Fibroblast of skin of right quadriceps (primary cell): ENCODE measurements around the gene UST.

Source experiments
- DNase-seq: peaks from one replicate; pipeline ENCODE4 v3.0.0-alpha.2; 2013

The UST gene

DNA sequence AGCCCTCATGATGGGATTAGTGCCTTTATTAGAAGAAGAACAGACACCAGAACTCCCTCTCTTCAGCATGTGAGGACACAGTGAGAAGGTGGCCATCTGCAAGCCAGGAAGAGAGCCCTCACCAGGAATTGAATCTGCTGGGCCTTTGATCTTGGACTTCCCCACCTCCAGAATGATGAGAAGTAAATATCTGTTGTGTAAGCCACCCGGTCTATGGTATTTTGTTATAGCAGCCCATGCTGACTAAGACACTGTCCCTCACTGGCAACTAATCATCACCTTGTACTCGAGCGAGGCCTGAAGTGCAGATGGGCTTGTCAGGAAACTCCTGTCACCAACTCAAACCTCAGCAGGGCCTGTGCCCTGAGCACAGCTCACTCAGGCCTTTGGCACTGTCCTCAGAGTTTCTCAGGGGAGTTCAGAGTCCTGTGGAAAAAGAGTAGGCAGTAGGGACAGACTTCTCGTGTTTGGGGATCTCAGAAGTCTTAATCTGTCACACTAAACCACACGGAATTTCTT is 62.0 kb downstream of the UST start:
- DNase-seq = no peak

DNA sequence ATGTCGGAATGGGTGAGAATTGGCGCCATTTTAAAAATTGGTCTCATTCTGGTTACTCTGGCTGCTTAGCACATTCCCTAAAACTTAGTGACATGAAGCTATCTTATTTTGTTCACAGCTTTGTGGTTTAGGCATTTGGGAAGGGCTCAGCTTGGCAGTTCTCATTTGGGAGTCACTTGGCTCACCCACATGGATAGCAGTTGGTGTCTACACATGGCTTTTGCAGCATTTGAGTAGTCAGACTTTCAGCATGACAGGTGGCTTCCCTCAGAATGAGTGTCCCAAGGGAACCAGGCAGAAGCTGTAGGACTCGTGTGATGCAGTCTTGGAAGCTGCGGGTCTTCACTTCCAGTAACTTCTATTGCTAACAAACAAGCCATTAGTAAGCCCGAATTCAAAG is 64.6 kb downstream of the UST start:
- no peak for DNase-seq

DNA sequence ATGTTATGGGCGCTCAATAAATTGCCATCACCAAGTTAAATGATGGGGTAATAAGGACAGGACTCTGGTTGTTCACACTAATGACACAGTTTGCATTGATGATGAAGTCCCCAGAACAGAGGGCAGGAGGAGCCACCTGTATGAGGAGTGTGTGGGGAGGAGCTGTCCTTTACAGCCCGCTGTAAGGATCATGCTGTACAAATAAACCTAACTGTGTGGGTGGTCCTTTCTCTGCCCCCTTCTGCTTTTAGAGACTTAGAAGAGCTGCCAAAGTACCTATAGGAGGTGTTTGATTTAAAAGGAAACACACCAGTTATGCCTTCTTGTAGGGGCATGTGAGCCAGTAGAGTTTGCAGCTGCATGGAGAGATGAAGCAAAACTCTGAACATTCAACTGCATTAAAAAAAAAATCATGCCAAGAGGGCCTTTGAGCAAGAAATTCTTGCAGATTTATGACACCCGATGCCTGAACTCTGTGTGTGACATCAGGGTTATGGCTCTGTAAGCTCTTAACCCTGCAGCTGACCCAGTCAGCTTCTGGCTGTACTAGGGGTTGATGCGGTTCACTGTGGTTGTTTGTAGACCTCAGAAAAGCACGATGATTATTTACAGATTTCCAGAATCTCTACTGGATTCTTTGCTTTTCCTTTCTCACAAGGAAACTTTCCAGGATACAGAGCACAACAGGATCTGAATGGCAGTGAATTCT is 67.4 kb downstream of the UST start:
- no peak for DNase-seq

DNA sequence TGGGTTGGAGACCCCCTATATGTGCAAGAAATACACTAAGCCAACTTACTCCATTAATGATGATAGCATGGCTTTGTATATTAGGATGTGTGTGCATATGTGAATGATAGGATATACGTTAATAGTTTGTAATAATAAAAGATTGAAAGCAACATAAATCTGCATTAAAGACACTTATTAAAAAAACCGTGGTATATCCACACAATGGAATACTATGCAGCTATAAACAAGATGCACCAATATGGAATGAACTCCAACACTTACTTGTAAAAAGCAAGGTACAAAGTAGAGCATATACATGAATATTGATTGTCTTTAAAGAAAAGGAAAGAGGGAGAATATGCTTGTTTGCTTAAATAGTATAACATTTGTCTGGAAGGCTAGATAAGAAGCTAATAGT is 68.0 kb downstream of the UST start:
- DNase-seq = no peak

DNA sequence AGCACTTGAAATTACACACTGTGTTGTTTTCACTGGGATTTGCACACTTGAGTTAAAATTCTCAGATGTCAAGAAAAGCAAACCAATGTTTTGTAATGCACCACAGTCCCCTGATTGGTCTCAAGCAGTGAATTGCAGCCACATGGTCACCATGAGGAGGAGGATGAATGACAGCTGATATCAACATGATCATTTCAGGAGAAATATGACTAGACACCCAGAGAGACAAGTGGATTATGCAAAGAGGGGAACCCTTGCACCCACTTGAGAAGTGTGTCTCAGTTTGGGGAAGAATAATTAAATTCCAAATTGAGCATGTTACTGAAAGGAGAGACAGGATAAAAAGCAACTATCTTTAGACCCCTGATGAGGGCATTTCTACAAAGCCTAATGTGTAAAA is 69.3 kb downstream of the UST start:
- no peak for DNase-seq

DNA sequence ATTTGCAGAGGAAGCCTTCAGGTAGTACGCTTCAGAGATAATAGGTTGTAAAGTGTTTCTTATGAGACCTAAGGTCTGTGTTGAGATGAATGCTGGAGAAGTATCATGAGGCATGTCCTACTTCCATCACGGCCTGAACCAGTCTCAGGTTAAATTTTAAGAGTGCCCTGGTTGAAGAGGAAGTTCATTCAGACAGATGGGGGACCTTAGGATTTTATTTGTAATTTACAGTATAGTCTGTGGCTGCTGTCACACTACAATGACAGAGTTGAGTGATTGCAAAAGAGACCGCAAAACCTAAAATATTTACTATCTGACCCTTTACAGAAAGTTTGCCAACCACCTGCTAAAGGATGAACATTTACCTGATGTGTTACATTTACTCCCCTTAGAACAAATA is 70.9 kb downstream of the UST start:
- no peak for DNase-seq

DNA sequence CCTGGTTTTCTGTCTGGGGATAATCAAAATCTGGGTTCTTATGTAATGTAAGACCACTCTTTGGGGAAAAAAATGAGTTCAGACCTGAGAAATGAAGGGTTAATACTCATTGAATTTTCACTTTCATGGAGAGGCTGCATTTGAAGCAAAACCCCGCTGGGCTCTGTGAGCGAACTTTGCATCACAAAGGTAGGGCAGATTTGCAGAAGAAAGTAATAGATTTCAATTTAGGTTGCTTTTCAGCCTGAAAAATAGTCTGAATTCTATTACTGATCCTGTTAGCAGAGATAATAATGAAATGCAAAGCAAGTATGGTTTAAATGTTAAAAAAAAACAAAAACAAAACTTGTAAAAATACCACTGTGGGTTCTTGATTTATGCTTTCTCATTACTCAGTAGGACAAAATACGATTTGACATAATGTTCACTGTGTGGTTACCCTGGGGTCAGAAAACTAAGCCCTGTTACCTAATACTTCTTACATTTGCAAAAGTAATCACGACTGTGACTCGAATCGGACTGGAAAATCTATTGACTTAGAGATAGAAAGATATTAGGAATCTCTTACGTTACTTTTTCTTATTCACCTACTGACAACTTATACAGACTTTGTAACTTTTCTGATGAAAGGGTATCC is 72.2 kb downstream of the UST start:
- DNase-seq = peak; percentile 48

DNA sequence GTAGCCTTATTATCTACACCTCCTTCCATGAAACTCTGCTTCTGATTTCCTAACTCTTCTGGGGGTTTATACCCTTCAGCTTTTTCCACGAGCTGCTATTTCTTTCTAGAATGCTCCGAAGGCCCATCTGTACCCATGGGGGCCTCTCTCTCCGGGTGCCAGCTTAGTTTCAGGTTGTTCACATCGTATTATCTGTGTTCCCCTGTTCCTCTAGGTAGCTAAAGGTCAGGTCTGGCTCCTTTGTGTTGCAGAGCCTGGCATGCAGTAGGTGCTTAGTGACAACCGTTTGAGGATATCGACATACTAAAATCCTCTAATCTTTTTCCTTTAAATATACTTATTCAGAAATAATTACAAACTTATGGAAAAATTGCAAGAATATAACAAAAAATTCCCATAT is 73.0 kb downstream of the UST start:
- DNase-seq = no peak

DNA sequence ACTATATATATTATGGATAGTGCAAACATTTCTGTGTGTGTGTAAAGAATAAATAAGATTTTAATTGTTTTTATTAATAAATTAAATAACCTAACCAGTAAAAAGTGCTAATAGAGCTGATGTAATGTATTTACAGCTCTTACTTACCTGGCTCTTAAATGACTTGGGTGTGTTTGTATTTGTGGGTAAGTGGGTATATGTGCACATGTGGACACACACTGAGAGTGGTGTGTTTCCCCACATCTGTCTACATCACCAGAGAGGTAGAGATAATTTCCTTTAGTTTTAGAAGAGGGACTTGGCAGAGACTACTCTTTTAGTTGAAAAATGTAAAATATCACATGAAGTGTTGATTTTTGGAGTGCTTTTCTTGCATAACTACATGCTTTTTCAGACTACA is 76.0 kb downstream of the UST start:
- no peak for DNase-seq

DNA sequence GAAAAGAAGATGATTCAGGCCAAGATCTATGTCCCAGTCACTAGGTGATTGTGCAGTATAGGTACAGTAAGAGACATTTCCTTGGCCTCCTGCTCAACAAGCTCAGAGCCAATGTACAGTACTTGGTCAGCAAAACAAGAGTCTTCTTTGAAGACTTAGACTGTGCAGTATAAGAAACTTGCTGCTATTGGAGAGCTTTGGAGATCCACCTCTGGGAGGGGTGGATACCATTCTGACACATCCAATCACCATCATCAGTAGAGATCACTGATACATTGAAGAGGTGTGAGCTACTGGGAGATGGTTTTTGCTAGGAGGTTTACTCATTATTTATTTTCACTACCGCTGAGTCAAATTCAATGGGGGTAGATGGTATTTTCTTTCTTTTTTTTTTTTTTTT is 77.5 kb downstream of the UST start:
- no peak for DNase-seq

DNA sequence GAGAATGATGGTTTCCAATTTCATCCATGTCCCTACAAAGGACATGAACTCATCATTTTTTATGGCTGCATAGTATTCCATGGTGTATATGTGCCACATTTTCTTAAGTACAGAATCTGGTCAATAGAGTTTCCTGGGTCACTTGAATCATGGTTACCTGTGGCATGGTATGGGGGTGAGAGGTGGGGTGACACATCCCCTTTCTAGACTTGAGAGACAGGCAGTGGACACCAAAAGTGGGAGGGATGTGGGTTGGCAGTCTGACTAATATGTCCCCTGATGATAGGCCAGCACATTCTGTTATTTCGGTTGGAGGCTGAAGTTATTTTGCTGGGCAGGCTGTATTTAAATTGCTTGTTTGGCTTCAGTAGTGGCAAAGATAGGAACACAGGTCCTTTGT is 78.1 kb downstream of the UST start:
- no peak for DNase-seq

DNA sequence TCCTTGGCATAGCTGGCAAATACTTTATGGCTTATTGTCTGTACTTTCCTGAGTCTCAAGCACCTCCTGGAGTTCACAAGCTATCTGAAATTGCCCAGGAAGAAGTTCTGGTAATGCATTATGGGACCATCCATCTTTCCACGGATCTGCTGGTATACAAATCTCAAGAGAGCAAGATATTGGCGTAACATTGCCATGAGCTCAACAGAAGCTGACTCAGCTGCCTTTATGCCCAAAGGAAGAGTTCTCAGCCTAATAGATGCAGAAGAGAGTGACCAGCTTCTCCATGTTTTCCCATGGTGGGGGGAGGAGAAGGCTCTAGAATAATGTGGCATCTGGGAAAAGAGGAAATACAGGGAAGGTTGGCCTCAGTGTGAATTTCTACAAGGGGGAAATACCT is 78.7 kb downstream of the UST start:
- DNase-seq = no peak

DNA sequence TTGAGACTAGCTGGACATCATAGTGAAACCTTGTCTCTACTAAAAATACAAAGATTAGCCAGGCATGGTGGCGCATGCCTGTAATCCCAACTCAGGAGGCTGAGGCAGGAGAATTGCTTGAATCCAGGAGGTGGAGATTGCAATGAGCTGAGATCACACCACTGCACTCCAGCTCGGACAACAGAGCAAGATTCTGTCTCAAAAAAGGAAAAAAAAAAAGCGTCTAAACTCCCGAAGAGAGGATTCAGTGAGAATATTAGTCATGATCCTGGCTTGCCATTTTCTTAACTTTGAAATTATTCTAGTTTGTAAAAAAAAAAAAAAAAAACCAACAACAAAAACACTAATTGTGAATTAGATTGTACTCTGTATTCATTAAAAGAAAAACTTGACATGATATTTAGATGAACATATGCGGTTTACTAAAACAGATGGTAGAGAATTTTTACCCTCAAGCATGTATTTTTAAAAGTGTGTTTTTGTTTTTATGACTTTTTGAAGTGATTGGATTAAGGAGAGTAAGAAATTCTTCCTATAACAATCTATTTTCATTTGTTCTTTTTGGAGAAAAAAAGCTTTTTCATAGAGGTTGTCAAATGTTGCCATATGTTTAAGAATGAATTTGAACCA is 80.7 kb downstream of the UST start:
- peak; percentile 22 for DNase-seq

DNA sequence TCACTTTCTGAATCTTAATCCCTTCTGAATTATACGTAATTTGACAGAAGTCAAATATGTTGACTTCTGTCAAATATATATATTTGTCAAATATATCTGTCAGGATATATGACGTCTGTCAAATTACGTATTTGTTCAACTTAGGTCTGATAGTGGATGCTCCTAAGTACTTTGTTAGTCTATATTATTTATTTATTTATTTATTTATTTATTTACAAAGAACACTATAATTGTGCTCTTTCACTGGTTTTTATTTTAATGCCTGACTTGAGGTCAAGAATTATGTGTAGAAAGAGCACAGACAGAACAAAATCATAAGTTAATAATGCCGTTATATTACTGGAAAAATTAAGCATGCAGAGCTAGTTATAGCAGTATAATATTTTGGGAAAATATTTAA is 81.2 kb downstream of the UST start:
- DNase-seq = no peak

DNA sequence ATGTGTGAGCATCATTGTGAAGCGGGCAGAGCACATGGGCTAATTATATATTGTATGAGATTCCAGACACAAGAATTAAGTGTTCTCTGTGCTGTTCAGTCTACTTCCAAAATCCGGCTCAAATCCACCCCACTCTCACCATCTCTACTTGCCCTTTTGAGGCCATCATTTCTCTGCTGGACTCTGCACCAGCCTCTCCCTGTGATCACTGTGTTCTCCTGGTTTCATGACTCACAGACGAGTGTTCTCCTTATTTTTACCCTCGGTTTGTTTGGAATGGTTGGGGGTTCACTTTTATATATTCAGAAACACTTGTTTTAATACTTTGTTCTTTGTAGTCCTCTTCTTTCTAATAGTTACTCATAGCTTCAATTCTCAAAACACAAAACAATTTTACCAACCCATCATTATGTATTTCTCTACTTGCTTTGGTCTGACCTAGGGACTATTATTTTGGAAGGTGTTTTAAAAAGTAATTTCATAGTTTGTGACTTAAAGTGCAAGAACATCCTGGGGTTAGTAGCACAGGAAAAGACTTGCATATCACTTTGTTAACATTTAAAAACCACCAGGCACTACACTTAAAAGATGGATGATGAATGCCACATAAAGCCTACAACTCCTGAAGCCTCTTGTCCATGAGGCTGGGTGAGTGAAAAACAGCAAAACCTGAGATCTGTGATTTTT is 82.7 kb downstream of the UST start:
- DNase-seq = peak; percentile 23

DNA sequence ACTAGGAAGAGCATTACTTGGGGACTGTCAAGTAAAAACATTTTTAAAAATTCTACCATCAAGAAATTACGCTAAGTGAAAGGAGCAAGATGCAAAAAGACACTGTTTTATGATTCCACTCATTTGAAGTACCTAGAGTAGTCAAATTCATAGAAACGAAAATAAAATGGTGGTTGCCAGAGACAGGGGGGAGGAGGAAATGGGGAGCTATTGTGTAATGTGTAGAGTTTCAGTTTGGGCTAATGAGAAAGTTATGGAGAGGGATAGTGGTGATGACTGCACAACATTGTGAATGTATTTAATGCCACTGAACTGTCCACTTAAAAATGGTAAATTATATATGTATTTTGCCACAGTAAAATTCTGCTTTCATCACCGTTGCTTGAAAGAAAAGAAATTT is 83.8 kb downstream of the UST start:
- DNase-seq = no peak

DNA sequence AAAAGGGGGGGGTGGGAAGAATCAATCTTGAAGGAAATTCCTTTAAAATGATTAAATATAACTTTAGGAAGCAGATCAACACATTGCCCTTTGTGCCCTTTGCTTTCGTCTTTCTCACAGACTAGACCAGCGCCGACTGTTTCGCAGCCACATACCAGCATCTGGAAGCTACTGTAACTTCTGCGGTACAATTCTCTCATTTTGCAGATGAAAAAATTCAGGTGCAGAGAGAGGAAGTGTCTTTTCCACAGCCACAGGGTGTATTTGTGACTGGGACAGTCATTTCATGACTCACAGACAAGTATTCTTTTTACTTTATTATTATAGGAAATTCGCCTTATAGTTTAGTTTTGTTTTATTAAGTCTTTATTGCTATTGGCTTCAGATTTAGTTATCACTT is 84.2 kb downstream of the UST start:
- no peak for DNase-seq

DNA sequence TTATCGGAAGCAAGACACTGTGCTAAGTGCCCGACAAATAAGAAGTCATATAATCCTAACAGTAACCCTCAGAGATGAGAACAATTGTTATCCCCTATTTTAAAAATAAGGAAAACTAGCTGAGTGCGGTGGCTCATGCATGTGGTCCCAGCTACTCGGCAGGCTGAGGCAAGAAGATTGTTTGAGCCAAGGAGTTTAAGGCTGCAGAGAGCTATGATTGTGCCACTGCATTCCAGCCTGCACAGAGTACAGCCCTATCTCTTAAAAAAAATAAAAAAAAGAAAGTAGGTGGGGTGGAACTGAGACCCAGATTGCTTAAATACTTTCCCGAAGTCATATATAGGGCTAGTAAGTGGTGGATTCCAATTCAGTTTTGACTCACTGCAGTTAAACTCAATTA is 84.7 kb downstream of the UST start:
- peak; percentile 58 for DNase-seq

DNA sequence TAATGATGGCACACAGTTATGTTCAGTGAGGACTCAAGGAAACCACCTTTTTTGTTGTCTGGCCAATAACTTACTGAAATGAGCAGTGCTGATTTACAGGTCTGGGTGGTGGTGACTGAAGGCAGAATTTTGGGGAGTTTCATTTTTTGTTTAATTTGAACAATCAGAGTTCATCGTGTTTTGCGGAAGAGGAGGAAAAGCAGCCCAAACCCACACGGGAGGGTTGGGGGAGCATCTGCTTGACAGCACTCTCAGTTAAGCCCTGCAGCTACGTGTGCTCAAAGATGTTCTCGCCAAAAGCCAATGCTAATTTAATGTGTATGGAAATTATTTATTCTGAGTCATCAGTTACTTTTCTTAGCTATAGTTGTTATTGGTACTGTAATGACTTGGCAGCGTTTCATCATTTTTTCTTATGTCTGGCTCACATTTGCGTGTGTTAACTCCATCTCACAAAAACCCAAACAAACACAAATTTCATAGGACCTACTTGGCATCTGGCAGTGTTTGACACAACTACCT is 89.2 kb downstream of the UST start:
- peak; percentile 95 for DNase-seq

DNA sequence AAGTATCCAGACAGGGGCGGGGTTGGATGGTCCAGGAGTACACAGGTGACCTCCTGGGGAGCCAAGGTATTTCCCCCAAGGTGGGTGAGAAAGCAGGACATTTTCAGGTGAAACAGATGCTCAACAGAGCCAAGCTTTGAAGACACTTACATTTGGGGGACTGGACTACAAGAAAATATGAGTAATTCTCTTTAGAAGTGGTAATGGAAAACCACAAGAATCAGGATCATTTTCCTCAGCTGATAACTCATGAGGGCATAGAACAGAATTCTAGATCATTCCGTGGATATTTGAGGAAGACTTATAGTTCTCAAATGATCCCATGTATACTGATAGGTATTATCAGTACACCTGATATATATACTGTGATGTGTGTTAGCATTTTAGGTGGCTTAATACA is 89.9 kb downstream of the UST start:
- peak; percentile 25 for DNase-seq

DNA sequence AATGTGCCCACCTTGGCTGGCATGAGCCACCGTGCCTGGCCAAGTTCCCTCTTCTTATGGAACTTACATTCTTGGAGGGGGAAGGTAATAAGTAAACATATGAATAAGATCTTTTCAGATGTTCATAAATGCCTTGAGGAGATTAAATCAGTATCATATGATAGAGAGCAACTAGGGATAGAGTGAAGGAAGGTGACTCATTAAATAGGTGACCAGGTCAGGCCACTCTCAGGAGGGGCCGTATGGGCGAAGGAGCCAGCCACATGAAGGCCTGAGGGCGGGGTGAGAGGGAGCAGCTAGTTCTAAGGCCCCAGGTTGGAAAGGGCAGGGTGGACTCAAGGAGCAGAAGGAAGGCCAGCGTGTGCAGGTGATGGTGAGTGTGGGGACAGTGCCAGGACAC is 91.1 kb downstream of the UST start:
- DNase-seq = no peak

DNA sequence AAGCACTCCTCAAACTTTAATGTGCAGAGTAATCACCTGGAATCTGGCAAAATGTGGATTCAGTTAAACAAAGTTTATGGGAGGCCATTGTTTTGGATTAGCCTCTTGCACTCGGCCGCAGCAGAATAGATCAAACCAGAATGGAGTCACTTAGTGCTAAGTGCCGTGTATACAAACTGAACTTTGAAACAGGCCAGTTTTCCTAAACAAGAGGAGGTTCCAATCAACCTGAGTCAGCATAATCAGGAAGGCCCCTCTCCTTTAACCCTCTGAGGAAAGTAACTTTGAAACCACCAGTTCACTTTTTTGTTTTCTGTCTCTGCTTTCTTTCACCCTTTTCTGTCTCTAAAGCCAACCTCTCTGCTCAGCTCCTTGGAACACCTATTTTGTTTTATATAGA is 92.2 kb downstream of the UST start:
- no peak for DNase-seq

DNA sequence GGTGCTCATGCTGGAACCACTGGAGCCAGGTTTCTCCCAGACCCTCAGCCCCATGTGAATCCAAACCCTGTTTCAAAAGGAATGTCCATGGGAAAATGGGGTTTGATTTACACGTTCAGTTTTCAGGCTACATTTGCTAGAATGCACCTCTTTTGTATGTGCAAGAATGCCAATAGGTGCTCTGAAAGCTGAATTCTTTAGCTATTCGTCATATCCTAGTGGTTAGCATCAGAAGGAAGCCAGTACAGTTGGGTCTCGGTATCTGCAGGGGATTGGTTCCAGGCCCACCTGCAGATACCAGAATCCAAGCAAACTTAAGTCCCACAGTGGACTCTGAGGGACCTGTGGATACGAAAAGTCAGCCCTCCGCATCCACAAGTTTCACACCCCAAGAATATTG is 93.4 kb downstream of the UST start:
- no peak for DNase-seq
